Activated CD8-positive, alpha-beta memory T cell treated with anti-CD3 and anti-CD28 coated beads, Interleukin-2, amount 50 U/mL, for 24 hours (primary cell): ENCODE data around the gene MMP17.

Experiments
- DNase-seq: peaks from one replicate; pipeline ENCODE4 v3.0.0-alpha.2; 2020; ENCODE audit errors: extremely low read depth

The MMP17 gene

DNA sequence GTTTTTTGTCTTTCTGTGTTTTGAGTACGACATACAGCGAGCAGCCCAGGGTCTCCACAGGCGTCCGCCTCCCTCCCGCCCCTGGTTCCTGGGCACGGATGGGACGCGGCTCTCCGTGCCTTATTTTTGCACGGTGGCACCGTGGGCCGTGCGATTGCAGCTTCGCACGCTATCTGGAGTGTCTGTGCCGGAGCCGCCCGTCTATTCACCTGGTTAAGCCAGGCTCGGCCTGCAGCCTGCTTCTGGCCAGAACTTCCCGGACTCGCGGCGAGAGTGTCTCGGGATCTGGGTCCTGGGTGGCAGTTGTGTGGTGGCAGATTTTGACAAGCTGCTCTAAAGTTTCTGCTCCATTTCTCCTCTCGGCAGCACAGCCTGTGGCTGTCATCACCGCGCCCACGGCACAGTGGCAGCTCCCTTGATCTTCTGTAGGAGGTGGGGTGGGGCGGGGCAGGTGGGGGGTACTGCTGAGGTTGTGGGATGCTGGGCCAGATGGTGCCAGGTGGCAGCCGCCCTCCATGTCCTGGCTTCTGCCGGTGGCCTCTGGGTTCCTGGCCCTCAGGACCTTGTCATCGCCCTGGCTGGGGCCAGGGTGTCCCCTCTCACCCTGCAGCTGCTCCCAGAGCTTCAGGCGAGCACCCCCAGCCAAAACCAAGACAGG, 2.9 kb downstream of the MMP17 start:
- no peak for DNase-seq

DNA sequence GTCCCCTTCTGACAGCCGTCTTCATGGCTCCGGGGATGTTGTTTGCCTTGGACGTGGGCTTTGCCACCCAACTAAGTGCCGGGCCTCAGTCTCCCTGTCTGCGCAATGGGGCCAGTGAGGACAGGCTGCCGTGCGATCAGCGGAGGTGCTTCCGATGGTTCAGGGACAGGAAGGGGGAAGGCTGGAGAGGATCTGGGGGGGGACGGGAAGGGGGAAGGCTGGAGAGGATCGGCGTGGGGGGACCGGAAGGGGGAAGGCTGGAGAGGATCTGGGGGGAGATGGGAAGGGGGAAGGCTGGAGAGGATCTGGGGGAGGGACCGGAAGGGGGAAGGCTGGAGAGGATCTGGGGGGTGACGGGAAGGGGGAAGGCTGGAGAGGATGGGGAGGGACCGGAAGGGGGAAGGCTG, 3.4 kb downstream of the MMP17 start:
- no peak for DNase-seq

DNA sequence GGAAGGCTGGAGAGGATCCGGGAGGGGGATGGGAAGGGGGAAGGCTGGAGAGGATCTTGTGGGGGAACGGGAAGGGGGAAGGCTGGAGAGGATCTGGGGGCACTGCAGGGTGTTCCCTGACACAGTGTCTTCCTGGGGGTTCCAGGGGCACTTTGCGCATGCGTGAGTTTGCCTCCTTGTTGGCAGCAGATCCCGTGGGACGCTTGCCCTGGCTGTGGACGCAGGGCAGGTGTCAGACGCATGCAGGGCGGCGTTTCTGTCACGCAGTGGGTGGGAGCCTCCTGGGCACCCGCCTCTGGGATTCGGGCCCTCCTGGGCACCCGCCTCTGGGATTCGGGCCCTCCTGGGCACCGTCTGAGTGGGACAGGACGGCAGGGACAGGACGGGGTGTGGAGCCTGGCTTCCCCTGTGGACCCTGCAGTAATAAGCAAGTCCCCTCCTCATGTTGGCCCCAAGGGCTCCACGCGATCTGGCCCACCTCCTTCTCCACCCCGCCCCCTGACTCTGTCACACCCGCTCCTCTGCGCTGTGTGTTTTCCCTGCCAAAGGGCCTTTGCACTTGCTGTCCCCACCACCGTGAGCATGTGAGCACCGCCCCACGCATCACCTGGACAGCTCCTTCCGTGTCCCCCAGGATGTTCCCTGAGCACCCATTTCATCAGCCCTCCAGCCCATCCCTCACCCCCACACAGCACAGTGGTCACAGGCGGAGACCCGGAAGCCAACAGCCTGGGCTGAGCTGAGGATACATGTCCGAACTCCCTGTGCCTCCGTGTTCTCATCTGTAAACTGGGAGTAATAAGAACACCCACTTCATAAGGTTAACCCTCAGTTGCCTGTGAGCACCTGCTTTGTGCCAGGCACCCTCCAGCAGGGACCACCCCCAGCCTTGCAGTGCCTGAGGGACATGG, 4.4 kb downstream of the MMP17 start:
- DNase-seq = no peak

- DNase-seq = no peak
Measured at GRCh38 chr12:131833288-131833895, 5.2 kb downstream of the MMP17 start.

DNA sequence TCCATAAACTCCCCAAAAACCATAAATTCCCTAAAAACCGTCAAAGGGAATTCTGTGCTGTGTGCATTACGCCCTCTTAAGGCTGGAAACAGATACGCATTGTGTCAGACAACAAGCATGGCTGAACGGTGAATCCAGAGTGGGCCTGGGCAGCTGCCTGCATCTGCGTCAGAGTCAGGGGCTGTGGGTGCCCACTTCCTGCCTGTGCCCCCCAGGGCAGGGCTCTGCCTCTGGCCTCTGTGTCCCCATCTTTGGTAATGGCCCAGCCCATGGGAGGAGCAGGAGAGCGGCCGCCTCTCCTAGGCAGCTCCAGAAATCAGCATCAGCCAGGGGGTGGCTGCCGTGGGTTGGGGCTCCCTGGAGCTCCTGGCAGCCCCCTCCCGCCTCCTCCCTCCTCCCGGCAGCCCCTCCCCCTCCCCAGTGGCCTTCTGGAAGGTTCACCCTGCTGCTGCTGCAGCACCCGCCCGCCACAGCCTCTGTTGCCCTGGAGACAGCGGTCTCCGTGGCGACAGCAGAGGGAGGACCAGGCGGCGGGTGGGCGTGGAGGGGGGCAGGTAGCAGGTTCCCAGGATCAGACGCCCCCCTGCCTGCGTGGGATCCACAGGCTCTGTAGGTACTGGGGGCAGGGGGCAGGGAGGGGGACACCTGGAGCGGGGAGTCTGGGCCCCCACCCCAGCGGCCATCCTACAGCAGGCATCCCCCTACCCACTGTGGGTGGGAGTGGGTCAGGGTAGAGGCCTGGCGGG, 5.9 kb downstream of the MMP17 start:
- DNase-seq = no peak

DNA sequence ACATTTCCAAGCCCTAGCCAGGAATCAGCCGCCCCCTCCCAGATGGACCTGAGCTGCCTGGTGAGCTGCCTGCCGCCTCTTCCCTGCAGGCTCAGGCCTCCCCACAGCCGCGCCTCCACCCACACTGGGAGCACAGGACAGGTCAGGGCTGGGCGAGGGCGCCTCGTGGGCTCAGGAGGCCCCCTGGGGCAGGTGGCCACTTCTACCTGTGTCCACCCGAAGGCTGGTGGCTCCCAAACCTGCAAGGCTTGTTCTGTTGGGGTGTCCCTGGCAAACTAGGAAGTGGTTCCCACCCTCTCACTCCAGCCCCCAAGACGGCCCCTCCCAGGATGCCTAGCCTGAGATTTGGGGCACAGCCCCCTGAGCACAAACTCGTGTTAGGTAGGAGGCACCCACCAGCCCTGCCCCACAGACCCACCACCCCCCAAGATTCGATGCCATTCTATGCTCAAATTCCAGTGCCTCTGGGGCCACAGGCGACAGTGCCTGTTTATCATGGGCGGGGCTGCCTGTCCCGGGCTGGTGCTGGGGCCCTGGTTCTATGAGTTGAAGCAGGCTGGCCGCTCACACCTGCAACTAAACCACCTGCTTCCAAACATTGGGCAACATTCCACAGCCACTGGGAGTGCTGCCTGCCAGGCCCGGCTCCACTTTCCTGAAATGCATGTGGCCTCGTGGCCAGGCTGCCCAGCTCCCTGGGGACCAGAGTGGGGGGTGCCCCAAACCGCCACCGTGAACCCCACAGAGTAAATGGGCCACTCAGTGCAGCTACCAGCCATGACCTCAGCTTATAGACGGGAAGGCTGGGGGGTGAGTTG, 6.8 kb downstream of the MMP17 start:
- DNase-seq = no peak

- DNase-seq = no peak
Measured at GRCh38 chr12:131835616-131836171, 7.5 kb downstream of the MMP17 start.

DNA sequence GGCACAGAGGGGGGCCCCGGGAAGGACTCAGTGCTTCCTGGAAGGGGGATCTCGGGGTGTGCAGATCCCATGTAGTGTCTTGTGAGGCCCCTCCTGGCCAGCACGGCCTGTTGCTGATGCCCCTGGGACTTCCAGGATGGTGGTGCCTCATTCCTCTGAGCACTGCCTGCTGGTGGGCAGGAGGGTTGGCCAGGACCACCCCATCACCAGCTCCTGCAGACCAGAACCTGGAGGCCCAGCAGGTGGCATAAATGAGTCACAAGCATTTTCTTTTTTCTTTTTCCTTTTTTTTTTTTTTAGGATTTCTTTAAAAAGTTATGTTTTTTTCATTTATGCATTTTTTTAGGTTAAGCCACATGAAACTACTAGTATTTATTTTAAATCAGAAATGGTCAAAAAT, 8.0 kb downstream of the MMP17 start:
- no peak for DNase-seq

DNA sequence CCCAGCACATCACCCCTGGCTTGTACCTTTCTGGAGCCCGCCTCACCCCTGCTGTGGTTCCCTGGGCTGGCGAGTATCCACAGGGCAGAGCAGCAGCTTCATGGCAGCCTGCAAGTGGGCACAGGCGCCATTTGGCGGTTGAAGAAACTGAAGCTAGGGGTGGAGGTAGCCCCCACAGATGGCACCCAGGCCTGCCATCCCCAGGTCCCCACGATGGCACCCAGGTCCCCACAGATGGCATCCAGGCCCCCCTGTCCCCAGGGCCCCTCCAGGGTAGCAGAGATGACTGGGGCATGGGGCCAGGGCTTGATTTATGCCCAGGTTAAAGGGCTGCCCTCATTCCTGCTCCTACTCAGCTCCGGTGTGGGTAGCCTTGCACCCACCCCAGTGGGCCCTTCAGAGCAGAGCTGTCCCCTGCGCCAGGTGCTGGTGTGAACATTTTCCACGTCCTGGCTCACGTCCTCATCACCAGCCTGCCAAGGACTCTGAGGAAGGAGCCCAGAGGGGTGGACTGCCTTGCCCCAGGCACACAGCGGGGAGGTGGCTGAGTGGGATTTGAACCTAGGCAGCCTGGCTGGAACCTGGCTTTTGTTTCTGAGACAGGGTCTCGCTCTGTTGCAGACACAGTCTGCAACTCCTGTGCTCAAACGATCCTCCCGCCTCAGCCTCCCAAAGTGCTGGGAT, 8.7 kb downstream of the MMP17 start:
- no peak for DNase-seq

DNA sequence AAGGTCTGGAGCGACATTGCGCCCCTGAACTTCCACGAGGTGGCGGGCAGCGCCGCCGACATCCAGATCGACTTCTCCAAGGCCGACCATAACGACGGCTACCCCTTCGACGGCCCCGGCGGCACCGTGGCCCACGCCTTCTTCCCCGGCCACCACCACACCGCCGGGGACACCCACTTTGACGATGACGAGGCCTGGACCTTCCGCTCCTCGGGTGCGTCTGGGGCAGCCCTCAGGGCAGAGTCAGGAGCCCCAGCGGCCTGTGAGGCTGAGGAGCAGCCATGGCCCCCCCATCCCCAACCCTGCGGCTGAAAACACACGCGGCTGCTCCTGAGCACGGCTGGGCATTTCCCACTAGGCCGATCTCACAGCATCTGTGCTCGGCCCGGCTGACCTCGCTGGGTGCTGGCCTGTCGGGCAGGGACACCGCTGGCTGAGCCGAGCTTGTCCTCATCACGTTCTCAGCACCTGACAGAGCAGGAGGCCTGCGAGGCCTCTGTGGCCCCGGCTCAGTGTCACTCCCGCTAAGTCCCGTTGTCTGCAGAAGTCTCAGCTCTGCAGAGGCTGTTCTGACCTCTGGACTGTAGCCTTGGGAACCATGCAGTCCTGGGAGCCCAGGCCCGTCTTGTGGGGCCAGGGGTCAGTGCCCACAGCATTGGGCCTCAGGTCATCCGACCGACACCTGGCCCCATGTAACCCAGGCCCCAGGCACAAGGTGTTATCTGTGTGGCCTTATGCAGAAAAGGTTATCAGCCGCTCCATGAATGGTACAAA, 12.6 kb downstream of the MMP17 start:
- DNase-seq = no peak

DNA sequence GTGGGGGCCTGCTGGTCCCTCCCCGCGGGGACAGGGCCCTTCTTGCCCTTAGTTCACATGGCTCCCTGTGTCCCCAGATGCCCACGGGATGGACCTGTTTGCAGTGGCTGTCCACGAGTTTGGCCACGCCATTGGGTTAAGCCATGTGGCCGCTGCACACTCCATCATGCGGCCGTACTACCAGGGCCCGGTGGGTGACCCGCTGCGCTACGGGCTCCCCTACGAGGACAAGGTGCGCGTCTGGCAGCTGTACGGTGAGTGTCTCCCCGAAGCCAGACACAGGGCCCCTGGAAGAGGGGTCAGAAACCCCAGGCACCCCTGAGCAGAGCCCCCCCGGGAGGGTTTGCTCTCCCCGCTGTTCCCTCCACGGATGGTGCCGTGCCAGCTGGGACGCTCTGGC, 13.4 kb downstream of the MMP17 start:
- no peak for DNase-seq

- DNase-seq = no peak
Measured at GRCh38 chr12:131842169-131842568, 14.0 kb downstream of the MMP17 start.

- DNase-seq = no peak
Measured at GRCh38 chr12:131843527-131843926, 15.3 kb downstream of the MMP17 start.

GRCh38 chr12:131844140-131844539, 15.9 kb downstream of the MMP17 start:
- no peak for DNase-seq

DNA sequence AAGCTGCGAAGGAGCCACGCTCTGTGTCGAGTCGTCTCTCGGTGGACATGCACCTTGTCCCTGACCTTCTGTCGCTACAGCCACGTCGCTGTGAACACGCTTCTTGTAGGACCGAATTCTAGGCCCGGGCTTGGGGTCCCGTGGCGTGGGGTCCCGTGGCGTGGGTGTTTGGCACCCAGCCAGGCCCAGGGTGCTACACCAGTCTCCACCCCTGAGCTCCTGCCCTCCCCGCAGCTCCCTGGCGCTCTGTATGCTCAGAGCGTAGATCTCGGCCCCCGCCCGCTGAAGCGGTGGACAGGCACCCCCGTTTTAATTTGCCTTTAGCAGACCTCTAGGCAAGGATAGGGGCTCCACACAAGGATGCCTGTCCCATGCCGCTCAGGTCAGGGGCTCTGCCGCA, 16.5 kb downstream of the MMP17 start:
- DNase-seq = no peak

DNA sequence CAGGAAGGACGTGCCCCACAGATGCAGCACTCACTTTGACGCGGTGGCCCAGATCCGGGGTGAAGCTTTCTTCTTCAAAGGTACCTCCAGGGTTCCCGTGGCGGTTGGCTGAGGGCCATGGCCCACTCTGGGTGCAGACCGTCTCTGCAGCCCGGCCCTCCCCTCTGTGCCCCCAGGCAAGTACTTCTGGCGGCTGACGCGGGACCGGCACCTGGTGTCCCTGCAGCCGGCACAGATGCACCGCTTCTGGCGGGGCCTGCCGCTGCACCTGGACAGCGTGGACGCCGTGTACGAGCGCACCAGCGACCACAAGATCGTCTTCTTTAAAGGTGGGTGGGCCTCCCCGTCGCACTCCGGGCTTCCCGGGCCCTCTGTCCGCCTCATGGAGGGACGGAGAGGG, 16.9 kb downstream of the MMP17 start:
- no peak for DNase-seq

GRCh38 chr12:131847456-131847855, 19.3 kb downstream of the MMP17 start:
- no peak for DNase-seq

DNA sequence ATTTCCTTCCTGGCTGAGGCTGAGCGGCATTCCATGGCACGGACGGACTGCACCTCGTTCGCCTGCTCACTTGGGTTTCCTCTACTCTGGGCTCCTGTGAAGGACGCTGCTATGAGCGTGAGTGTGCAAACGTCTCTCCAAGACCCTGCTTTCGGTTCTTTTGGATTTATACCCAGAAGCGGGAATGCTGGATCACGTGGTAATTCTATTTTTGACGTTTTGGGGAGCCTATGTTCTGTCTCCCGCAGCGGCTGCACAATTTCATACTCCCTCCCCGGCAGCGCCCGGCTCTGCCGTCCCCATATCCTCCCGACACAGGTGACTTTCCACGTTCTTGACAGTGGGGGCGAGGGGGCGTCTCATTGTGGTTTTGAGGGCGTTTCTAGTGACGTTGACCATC, 20.6 kb downstream of the MMP17 start:
- no peak for DNase-seq

GRCh38 chr12:131849700-131850553, 21.7 kb downstream of the MMP17 start:
- DNase-seq = no peak
